ENCODE data around the gene ZIC2. TPM values are rescaled to one million over a fixed set of nuclear protein-coding genes. Genes with fewer than 3 reads are reported as not detected.

Gene ZIC2
- total and polyA plus RNA-seq, 8 donors, result not detected

- intact Hi-C loops (cut with DNase I; ENCODE audit: low total_unique reads), result no loop called here
- H3K4me3 ChIP-seq, result no peak overlapping the region
- peaks cover under 1 to 31% (median 16%) of the 10 kb centered on the region in 4 donors for H3K4me1 ChIP-seq
- peaks cover 50 to 94% (median 90%) of the 10 kb centered on the region in 3 donors for H3K27me3 ChIP-seq
- peaks cover 0 to 23% (median 10%) of the 10 kb centered on the region in 4 donors for H3K9me3 ChIP-seq
- H3K27ac ChIP-seq, result no peak overlapping the region
- 20 to 28% (median 25%) methylated on average over 3 of the region's 3 CpGs for WGBS, 5 donors
- H3K36me3 ChIP-seq, result no peaks in the 10 kb centered on the region
- DNase-seq, result no peak
- no peak for TF ChIP-seq CTCF (IDR thresholded peaks at IDR 0.05)
- TF ChIP-seq EP300 (IDR thresholded peaks at IDR 0.05), result no peak
- TF ChIP-seq POLR2A (IDR thresholded peaks at IDR 0.05), result no peak
- no peak for TF ChIP-seq POLR2AphosphoS5 (IDR thresholded peaks at IDR 0.05)
Observed at GRCh38 chr13:99995104-99995588, 13.6 kb downstream of the ZIC2 start.

DNA sequence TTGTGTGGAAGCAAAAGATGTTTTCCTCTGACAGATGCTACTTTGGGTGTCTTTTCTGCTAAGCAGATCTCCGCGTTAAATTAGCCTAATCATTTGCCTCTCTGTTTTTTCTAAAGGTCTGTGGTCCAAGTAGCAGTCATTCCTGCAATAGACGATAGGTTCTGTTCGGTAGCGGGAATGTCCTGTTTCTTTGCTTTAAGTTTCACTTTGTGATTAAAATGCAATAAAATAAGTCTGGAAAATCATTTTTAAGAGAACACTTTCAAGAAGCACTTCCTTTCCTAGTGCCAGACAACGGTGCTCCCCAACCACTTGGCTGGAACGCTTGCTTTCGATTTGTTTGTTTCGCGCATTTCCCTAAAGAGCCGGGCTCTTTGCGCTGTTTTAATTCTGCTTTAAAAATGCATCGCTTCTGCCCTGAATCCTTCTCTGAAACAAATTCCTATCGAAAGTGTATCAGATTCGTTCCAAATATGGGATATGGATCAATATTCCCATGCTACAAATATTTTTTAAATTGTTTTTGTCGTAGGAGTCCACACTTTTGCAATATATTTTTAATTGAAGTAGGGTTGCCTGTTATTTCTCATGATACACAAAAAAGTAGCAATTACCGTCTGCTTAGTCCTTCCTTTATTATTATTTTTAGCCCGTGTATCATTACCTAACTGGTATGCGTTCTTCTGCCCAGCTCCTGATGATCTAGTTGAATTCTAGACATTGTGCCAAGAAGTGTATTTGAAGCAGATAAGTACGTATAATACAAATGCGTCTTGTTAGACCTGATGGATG lies 14.2 kb downstream of the ZIC2 start:
- H3K36me3 ChIP-seq, result no peaks in the 10 kb centered on the region
- WGBS, 5 donors, result 7 to 15% (median 12%) methylated on average over 21 of the region's 21 CpGs
- H3K27me3 ChIP-seq, result peaks cover 46 to 94% (median 84%) of the 10 kb centered on the region in 3 donors
- no peak for TF ChIP-seq CTCF (IDR thresholded peaks at IDR 0.05)
- peak in 1 of 3 donors; percentile 54 for TF ChIP-seq POLR2AphosphoS5 (IDR thresholded peaks at IDR 0.05)
- peak in 1 of 2 donors; percentile 47 for DNase-seq
- no peak overlapping the region for H3K27ac ChIP-seq
- intact Hi-C loops (cut with DNase I; ENCODE audit: low total_unique reads), result no loop called here
- peaks cover 0 to 24% (median 10%) of the 10 kb centered on the region in 4 donors for H3K4me1 ChIP-seq
- no peak overlapping the region for H3K4me3 ChIP-seq
- H3K9me3 ChIP-seq, result peaks cover 0 to 23% (median 10%) of the 10 kb centered on the region in 4 donors

GRCh38 chr13:99996381-99996973 lies 14.9 kb downstream of the ZIC2 start:
- H3K36me3 ChIP-seq, result no peaks in the 10 kb centered on the region
- H3K9me3 ChIP-seq, result peaks cover 0 to 17% (median 10%) of the 10 kb centered on the region in 4 donors
- H3K4me3 ChIP-seq, result no peak overlapping the region
- H3K27ac ChIP-seq, result no peak overlapping the region
- intact Hi-C loops (cut with DNase I; ENCODE audit: low total_unique reads), result no loop called here
- WGBS, 5 donors, result 12 to 27% (median 23%) methylated on average over 8 of the region's 8 CpGs
- TF ChIP-seq EP300 (IDR thresholded peaks at IDR 0.05) (no peak), POLR2AphosphoS5 (IDR thresholded peaks at IDR 0.05) (no peak), CTCF (IDR thresholded peaks at IDR 0.05) (no peak), POLR2A (IDR thresholded peaks at IDR 0.05) (no peak)
- H3K27me3 ChIP-seq, result peaks cover 39 to 94% (median 77%) of the 10 kb centered on the region in 3 donors
- H3K4me1 ChIP-seq, result peaks cover 0 to 17% (median 7%) of the 10 kb centered on the region in 4 donors
- DNase-seq, result no peak

DNA sequence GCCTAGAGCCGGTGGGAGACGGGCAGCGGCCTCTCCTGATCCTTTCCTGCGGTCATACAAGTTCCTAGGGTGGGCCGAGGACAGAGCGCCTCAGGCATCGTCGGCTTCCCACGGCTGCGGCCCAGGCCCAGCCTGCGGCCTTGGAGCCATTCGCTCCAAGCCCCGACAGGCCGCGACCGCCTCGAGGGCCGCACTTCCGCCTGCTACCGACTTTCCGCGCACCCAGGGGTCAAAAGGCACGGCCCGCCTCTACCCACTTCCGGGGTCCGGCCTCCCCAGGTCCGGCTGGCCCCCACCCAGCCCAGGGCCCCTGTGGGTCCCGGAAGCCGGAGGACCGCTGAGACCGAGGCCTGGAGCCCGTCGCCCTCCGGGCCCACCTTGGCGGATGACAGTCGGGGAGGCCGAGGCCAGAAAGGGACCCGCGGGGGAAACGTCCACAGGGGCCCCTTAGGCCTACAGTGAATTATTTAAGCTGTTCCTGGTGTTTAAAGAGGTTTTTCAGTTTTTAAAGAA lies 16.2 kb downstream of the ZIC2 start:
- Histone ChIP-seq H3K27me3 (peaks cover 27 to 90% (median 64%) of the 10 kb centered on the region in 3 donors), H3K4me3 (no peak overlapping the region), H3K9me3 (peaks cover 0 to 17% (median 10%) of the 10 kb centered on the region in 4 donors), H3K4me1 (peaks cover 0 to 14% (median 5%) of the 10 kb centered on the region in 4 donors), H3K27ac (no peak overlapping the region), H3K36me3 (no peaks in the 10 kb centered on the region)
- intact Hi-C loops (cut with DNase I; ENCODE audit: low total_unique reads), result no loop called here
- no peak for TF ChIP-seq POLR2AphosphoS5 (IDR thresholded peaks at IDR 0.05)
- TF ChIP-seq CTCF (IDR thresholded peaks at IDR 0.05), result no peak
- no peak for TF ChIP-seq POLR2A (IDR thresholded peaks at IDR 0.05)
- no peak for TF ChIP-seq EP300 (IDR thresholded peaks at IDR 0.05)
- 50 to 63% (median 51%) methylated on average over 31 to 40 of the region's 40 CpGs for WGBS, 5 donors
- DNase-seq, result peak in 1 of 2 donors; percentile 16

All from stomach (tissue), 9 donors.